Vagina (tissue), 2 donors: Measurements from ENCODE around the gene COX14. TPM values are rescaled to one million over a fixed set of nuclear protein-coding genes. Genes with fewer than 3 reads are reported as not detected.

Experiments
- DNase-seq, 2 donors: peaks; one replicate each; pipeline ENCODE4 v3.0.0-alpha.2; 2017; ENCODE audit errors: extremely low spot score in 2 of 2
- H3K27ac ChIP-seq: fragments of 200-600 bp; sonication (generic); one replicate; pipeline ENCODE4 v1.5.1; 2019
- H3K27me3 ChIP-seq: fragments of 200-600 bp; sonication (generic); one replicate; pipeline ENCODE4 v1.5.1; 2019
- H3K36me3 ChIP-seq, 2 donors: fragments of 200-600 bp; sonication (generic); one replicate each; pipeline ENCODE4 v1.5.1; 2017 to 2019
- H3K4me1 ChIP-seq: fragments of 200-600 bp; sonication (generic); one replicate; pipeline ENCODE4 v1.5.1; 2019
- H3K4me3 ChIP-seq, 2 donors: fragments of 200-600 bp; sonication (generic); 1 replicate in 1 of 2; 2 replicates in 1 of 2; pipeline ENCODE4 v1.5.1; 2016 to 2019
- H3K9me3 ChIP-seq: fragments of 200-600 bp; sonication (generic); one replicate; pipeline ENCODE4 v1.5.1; 2019
- CTCF ChIP-seq, 3 experiments: fragments of 450-650 bp in 2 of 3; fragments of 200-600 bp in 1 of 3; sonication (generic) in 1 of 3; IDR thresholded peaks; one replicate each; pipeline ENCODE4 v1.5.1; 2017 to 2019; ENCODE audit warnings: antibody characterized with exemption in 3 of 3, mild to moderate bottlenecking in 2 of 3, moderate library complexity in 2 of 3
- POLR2A ChIP-seq, 2 donors: fragments of 450-650 bp; IDR thresholded peaks; one replicate each; pipeline ENCODE4 v1.6.1; 2017; ENCODE audit warnings: antibody characterized with exemption in 2 of 2, mild to moderate bottlenecking in 2 of 2, moderate library complexity in 2 of 2
- POLR2AphosphoS5 ChIP-seq, 2 donors: sonication (generic); formaldehyde crosslinking; IDR thresholded peaks; one replicate each; pipeline ENCODE4 v1.9.0; 2017; ENCODE audit warnings: antibody characterized with exemption in 2 of 2, mild to moderate bottlenecking in 2 of 2, low read depth in 1 of 2; ENCODE audit not compliant: insufficient read depth in 1 of 2
- intact Hi-C: fragments of 100-400 bp; cut with DNase I; formaldehyde crosslinking; loops from one replicate; pipeline ENCODE4 v1.15.1; 2023
- total RNA-seq: library from RNA; depleted of rRNA; stranded (reverse); fragments of >200 nt; gene quantifications from one replicate; pipeline ENCODE4 v1.2.3, GENCODE V29; 2016

COX14 gene
- total RNA-seq, result 74.4 TPM

GRCh38 chr12:50111693-50112455 is at the start of gene COX14:
Gene COX14 (plus strand): TSS chr12:50112236. CDS start chr12:50120044, 7,808 bp downstream.
- H3K27ac ChIP-seq, result peak within 1 kb of the TSS; percentile 82
- H3K4me1 ChIP-seq, result peaks cover 58% of the 10 kb centered on the region
- TF ChIP-seq CTCF (IDR thresholded peaks at IDR 0.05), result peak in 2 of 3 experiments; percentile 64 to 81
- TF ChIP-seq POLR2AphosphoS5 (IDR thresholded peaks at IDR 0.05; ENCODE audit: insufficient read depth in 1 of 2, low read depth in 1 of 2), result peak; percentile 99
- TF ChIP-seq POLR2A (IDR thresholded peaks at IDR 0.05), result peak in 1 of 2 donors; percentile 91
- DNase-seq, result peak; percentile 99 to 100
- no peaks in the 10 kb centered on the region for H3K9me3 ChIP-seq
- H3K27me3 ChIP-seq, result no peaks in the 10 kb centered on the region
- intact Hi-C loops, result loop anchor here (1.0 to 2.0 kb wide), 2 partner anchors 55 to 58 kb away; partner anchors contain the start of gene CERS5
- peaks cover 0 to 11% of the 10 kb centered on the region in 2 donors for H3K36me3 ChIP-seq
- H3K4me3 ChIP-seq, result peak within 1 kb of the TSS; percentile 72 to 92

GRCh38 chr12:50062728-50063460 is 49.1 kb upstream of the COX14 start:
- TF ChIP-seq POLR2A (IDR thresholded peaks at IDR 0.05), result no peak
- TF ChIP-seq POLR2AphosphoS5 (IDR thresholded peaks at IDR 0.05; ENCODE audit: insufficient read depth in 1 of 2, low read depth in 1 of 2), result no peak
- no peak for TF ChIP-seq CTCF (IDR thresholded peaks at IDR 0.05)
- Histone ChIP-seq H3K9me3 (no peaks in the 10 kb centered on the region), H3K36me3 (no peaks in the 10 kb centered on the region), H3K27me3 (no peaks in the 10 kb centered on the region), H3K27ac (no peak overlapping the region), H3K4me1 (peaks cover 3% of the 10 kb centered on the region), H3K4me3 (no peak overlapping the region)
- DNase-seq, result no peak
- intact Hi-C loops, result no loop called here

- no peak for DNase-seq
- H3K9me3 ChIP-seq, result no peaks in the 10 kb centered on the region
- intact Hi-C loops, result no loop called here
- H3K27ac ChIP-seq, result no peak overlapping the region
- no peaks in the 10 kb centered on the region for H3K36me3 ChIP-seq
- H3K4me1 ChIP-seq, result no peaks in the 10 kb centered on the region
- TF ChIP-seq POLR2AphosphoS5 (IDR thresholded peaks at IDR 0.05; ENCODE audit: insufficient read depth in 1 of 2, low read depth in 1 of 2), result no peak
- no peak for TF ChIP-seq POLR2A (IDR thresholded peaks at IDR 0.05)
- TF ChIP-seq CTCF (IDR thresholded peaks at IDR 0.05), result no peak
- H3K27me3 ChIP-seq, result no peaks in the 10 kb centered on the region
- H3K4me3 ChIP-seq, result no peak overlapping the region
These were observed 46.2 kb upstream of the COX14 start for GRCh38 chr12:50065726-50066310.

GRCh38 chr12:50066402-50066801 is 45.6 kb upstream of the COX14 start:
- H3K36me3 ChIP-seq, result no peaks in the 10 kb centered on the region
- intact Hi-C loops, result no loop called here
- TF ChIP-seq POLR2A (IDR thresholded peaks at IDR 0.05) (no peak), CTCF (IDR thresholded peaks at IDR 0.05) (no peak), POLR2AphosphoS5 (IDR thresholded peaks at IDR 0.05; ENCODE audit: insufficient read depth in 1 of 2, low read depth in 1 of 2) (no peak)
- no peaks in the 10 kb centered on the region for H3K4me1 ChIP-seq
- no peaks in the 10 kb centered on the region for H3K9me3 ChIP-seq
- no peak for DNase-seq
- H3K27ac ChIP-seq, result no peak overlapping the region
- H3K27me3 ChIP-seq, result no peaks in the 10 kb centered on the region
- H3K4me3 ChIP-seq, result no peak overlapping the region
